Esophagus muscularis mucosa (tissue), 4 donors: ENCODE data around the gene CPNE5. TPM values are rescaled to one million over a fixed set of nuclear protein-coding genes. Genes with fewer than 3 reads are reported as not detected.

Experiments
- DNase-seq: peaks from one replicate; pipeline ENCODE4 v3.0.0-alpha.2; 2017; ENCODE audit errors: extremely low spot score
- H3K27ac ChIP-seq, 4 donors: fragments of 200-600 bp; sonication (generic); replicated peaks in 1 of 4; 1 replicate in 3 of 4; 2 replicates in 1 of 4; pipeline ENCODE4 v1.5.1; 2016 to 2019; ENCODE audit warnings: mild to moderate bottlenecking in 1 of 4
- H3K27me3 ChIP-seq, 4 donors: fragments of 200-600 bp; sonication (generic); one replicate each; pipeline versions ENCODE4 v1.5.1 to v1.6.0; 2016 to 2019
- H3K36me3 ChIP-seq, 4 donors: fragments of 200-600 bp; sonication (generic); one replicate each; pipeline ENCODE4 v1.5.1; 2016 to 2019
- H3K4me1 ChIP-seq, 4 donors: fragments of 200-600 bp; sonication (generic); one replicate each; pipeline ENCODE4 v1.5.1; 2016 to 2019
- H3K4me3 ChIP-seq, 4 donors: fragments of 200-600 bp; sonication (generic); 1 replicate in 2 of 4; 2 replicates in 2 of 4; pipeline ENCODE4 v1.5.1; 2016 to 2019; ENCODE audit warnings: mild to moderate bottlenecking in 4 of 4, moderate library complexity in 1 of 4
- H3K9me3 ChIP-seq, 4 donors: fragments of 200-600 bp; sonication (generic); 1 replicate in 3 of 4; 2 replicates in 1 of 4; pipeline ENCODE4 v1.5.1; 2016 to 2019
- CTCF ChIP-seq, 3 experiments: fragments of 200-600 bp in 2 of 3; fragments of 450-650 bp in 1 of 3; sonication (generic) in 2 of 3; IDR thresholded peaks; one replicate each; pipeline ENCODE4 v1.5.1; 2017 to 2019; ENCODE audit warnings: antibody characterized with exemption in 3 of 3, mild to moderate bottlenecking in 2 of 3, moderate library complexity in 1 of 3
- EP300 ChIP-seq: sonication (generic); formaldehyde crosslinking; IDR thresholded peaks from one replicate; pipeline ENCODE4 v1.6.1; 2017; ENCODE audit warnings: antibody characterized with exemption
- POLR2A ChIP-seq: fragments of 450-650 bp; IDR thresholded peaks from one replicate; pipeline ENCODE4 v1.6.1; 2017; ENCODE audit warnings: antibody characterized with exemption, moderate library complexity, mild to moderate bottlenecking, low read depth
- POLR2AphosphoS5 ChIP-seq, 2 donors: sonication (generic); formaldehyde crosslinking; IDR thresholded peaks; one replicate each; pipeline ENCODE4 v1.6.1; 2017; ENCODE audit warnings: antibody characterized with exemption in 2 of 2
- WGBS: methylation state at CpG from one replicate; pipeline ENCODE4 v1.1.5; 2018; 5-methylcytosine and 5-hydroxymethylcytosine counted together
- intact Hi-C: fragments of 100-400 bp; cut with DNase I; formaldehyde crosslinking; loops from one replicate; pipeline ENCODE4 v1.15.1; 2023
- total RNA-seq, 4 donors: library from RNA; depleted of rRNA; stranded (reverse); fragments of >200 nt; gene quantifications; one replicate each; pipeline versions ENCODE4 v1.1.0 to v1.2.1, GENCODE V29; 2016

Gene CPNE5
- total RNA-seq, 4 donors from 2014 or later: 2.1 to 4.6 (median 2.6) TPM

GRCh38 chr6:36722879-36723278 is 116.4 kb downstream of the CPNE5 start:
- TF ChIP-seq EP300 (no peak), CTCF (IDR thresholded peaks at IDR 0.05) (no peak), POLR2A (no peak), POLR2AphosphoS5 (IDR thresholded peaks at IDR 0.05) (no peak)
- no peak for DNase-seq
- Histone ChIP-seq H3K4me1 (no peaks in the 10 kb centered on the region), H3K9me3 (no peaks in the 10 kb centered on the region), H3K27ac (no peak overlapping the region), H3K27me3 (no peaks in the 10 kb centered on the region), H3K36me3 (no peaks in the 10 kb centered on the region), H3K4me3 (no peak overlapping the region)
- intact Hi-C loops: loop anchor here (5.0 kb wide), 1 partner anchor 101 kb away; no protein-coding TSS in a partner anchor
- 100% methylated on average over 2 of the region's 2 CpGs for WGBS

- no peak overlapping the region for H3K4me3 ChIP-seq
- TF ChIP-seq POLR2AphosphoS5 (IDR thresholded peaks at IDR 0.05) (no peak), EP300 (no peak)
- no peak for DNase-seq
- H3K4me1 ChIP-seq: no peaks in the 10 kb centered on the region
- 92% methylated on average over 9 of the region's 10 CpGs for WGBS
- H3K27me3 ChIP-seq: no peaks in the 10 kb centered on the region
- H3K36me3 ChIP-seq: no peaks in the 10 kb centered on the region
- no peak overlapping the region for H3K27ac ChIP-seq
- intact Hi-C loops: loop anchor here (5.0 kb wide), 1 partner anchor 100 kb away; no protein-coding TSS in a partner anchor
- H3K9me3 ChIP-seq: no peaks in the 10 kb centered on the region
Measured at GRCh38 chr6:36722365-36722764, 116.9 kb downstream of the CPNE5 start.

- Histone ChIP-seq H3K27ac (no peak overlapping the region), H3K27me3 (peaks cover 0 to 7% (median 0%) of the 10 kb centered on the region in 4 donors), H3K36me3 (no peaks in the 10 kb centered on the region), H3K9me3 (no peaks in the 10 kb centered on the region), H3K4me3 (no peak overlapping the region), H3K4me1 (no peaks in the 10 kb centered on the region)
- TF ChIP-seq POLR2A: no peak
- no peak for TF ChIP-seq EP300
- no peak for TF ChIP-seq CTCF (IDR thresholded peaks at IDR 0.05)
- TF ChIP-seq POLR2AphosphoS5 (IDR thresholded peaks at IDR 0.05): no peak
- intact Hi-C loops: loop anchor here (5.0 kb wide), 1 partner anchor 99 kb away; no protein-coding TSS in a partner anchor
- no peak for DNase-seq
- WGBS: 88% methylated on average over 13 of the region's 15 CpGs
Measured at GRCh38 chr6:36721369-36722140, 117.7 kb downstream of the CPNE5 start.

- TF ChIP-seq CTCF (IDR thresholded peaks at IDR 0.05): no peak
- no peak overlapping the region for H3K4me3 ChIP-seq
- DNase-seq: no peak
- intact Hi-C loops: loop anchor here (5.0 kb wide), 1 partner anchor 98 kb away; no protein-coding TSS in a partner anchor
- no peaks in the 10 kb centered on the region for H3K4me1 ChIP-seq
- H3K27me3 ChIP-seq: peaks cover 0 to 10% (median 0%) of the 10 kb centered on the region in 4 donors
- no peaks in the 10 kb centered on the region for H3K36me3 ChIP-seq
- H3K9me3 ChIP-seq: no peaks in the 10 kb centered on the region
- H3K27ac ChIP-seq: no peak overlapping the region
- 91% methylated on average over 8 of the region's 11 CpGs for WGBS
Measured at GRCh38 chr6:36720251-36721141, 118.7 kb downstream of the CPNE5 start.

- H3K27me3 ChIP-seq: peaks cover 0 to 10% (median 0%) of the 10 kb centered on the region in 4 donors
- no peaks in the 10 kb centered on the region for H3K9me3 ChIP-seq
- DNase-seq: no peak
- H3K27ac ChIP-seq: no peak overlapping the region
- no peak overlapping the region for H3K4me3 ChIP-seq
- intact Hi-C loops: no loop called here
- 94% methylated on average over 4 of the region's 7 CpGs for WGBS
- H3K36me3 ChIP-seq: no peaks in the 10 kb centered on the region
- TF ChIP-seq EP300 (no peak), CTCF (IDR thresholded peaks at IDR 0.05) (no peak), POLR2AphosphoS5 (IDR thresholded peaks at IDR 0.05) (no peak), POLR2A (no peak)
- no peaks in the 10 kb centered on the region for H3K4me1 ChIP-seq
Measured at GRCh38 chr6:36719126-36719525, 120.1 kb downstream of the CPNE5 start.
